Skin epidermis (tissue), 12 donors: ENCODE data around the gene SUFU.

Experiments
- H3K27ac ChIP-seq, 21 experiments: fragments of 200-600 bp; sonication (generic) in 11 of 21; one replicate each; pipeline ENCODE4 v1.5.0; 2020; ENCODE audit warnings: mild to moderate bottlenecking in 3 of 21, inconsistent platforms in 2 of 21, moderate library complexity in 2 of 21
- H3K4me3 ChIP-seq, 7 experiments: fragments of 200-600 bp; sonication (generic) in 2 of 7; one replicate each; pipeline ENCODE4 v1.5.0; 2020; ENCODE audit warnings: inconsistent platforms in 2 of 7, mild to moderate bottlenecking in 2 of 7, moderate library complexity in 1 of 7

The SUFU gene

GRCh38 chr10:102540023-102540422, 36.3 kb downstream of the SUFU start:
- H3K4me3 ChIP-seq: no peak overlapping the region
- no peak overlapping the region for H3K27ac ChIP-seq

- Histone ChIP-seq H3K27ac (no peak overlapping the region), H3K4me3 (no peak overlapping the region)
Observed at GRCh38 chr10:102542800-102543418, 39.1 kb downstream of the SUFU start.

- Histone ChIP-seq H3K27ac (no peak overlapping the region), H3K4me3 (no peak overlapping the region)
Observed at GRCh38 chr10:102545265-102545871, 41.6 kb downstream of the SUFU start.

- no peak overlapping the region for H3K27ac ChIP-seq
- no peak overlapping the region for H3K4me3 ChIP-seq
Observed at GRCh38 chr10:102545997-102546396, 42.2 kb downstream of the SUFU start.

GRCh38 chr10:102546606-102547320, 43.0 kb downstream of the SUFU start:
- no peak overlapping the region for H3K27ac ChIP-seq
- H3K4me3 ChIP-seq: no peak overlapping the region

- Histone ChIP-seq H3K27ac (peak overlapping the region in 1 of 21 experiments; percentile 8), H3K4me3 (no peak overlapping the region)
Observed at GRCh38 chr10:102549549-102549948, 45.8 kb downstream of the SUFU start.

GRCh38 chr10:102550636-102551210, 47.0 kb downstream of the SUFU start:
- Histone ChIP-seq H3K4me3 (no peak overlapping the region), H3K27ac (no peak overlapping the region)

GRCh38 chr10:102552533-102552932, 48.8 kb downstream of the SUFU start:
- no peak overlapping the region for H3K27ac ChIP-seq
- H3K4me3 ChIP-seq: no peak overlapping the region

GRCh38 chr10:102553771-102554170, 50.0 kb downstream of the SUFU start:
- Histone ChIP-seq H3K27ac (no peak overlapping the region), H3K4me3 (no peak overlapping the region)

GRCh38 chr10:102554531-102554930, 50.8 kb downstream of the SUFU start:
- Histone ChIP-seq H3K4me3 (no peak overlapping the region), H3K27ac (no peak overlapping the region)

- no peak overlapping the region for H3K4me3 ChIP-seq
- peak overlapping the region in 10 of 21 experiments; percentile 7 to 68 (median 53) for H3K27ac ChIP-seq
Observed at GRCh38 chr10:102555781-102556328, 52.1 kb downstream of the SUFU start.

GRCh38 chr10:102557569-102557968, 53.8 kb downstream of the SUFU start:
- H3K4me3 ChIP-seq: no peak overlapping the region
- no peak overlapping the region for H3K27ac ChIP-seq

- Histone ChIP-seq H3K27ac (peak overlapping the region in 1 of 21 experiments; percentile 20), H3K4me3 (no peak overlapping the region)
Observed at GRCh38 chr10:102559764-102560163, 56.0 kb downstream of the SUFU start.

GRCh38 chr10:102564209-102564834, 60.5 kb downstream of the SUFU start:
- no peak overlapping the region for H3K4me3 ChIP-seq
- H3K27ac ChIP-seq: no peak overlapping the region

- Histone ChIP-seq H3K4me3 (no peak overlapping the region), H3K27ac (no peak overlapping the region)
Observed at GRCh38 chr10:102565793-102566192, 62.0 kb downstream of the SUFU start.

- Histone ChIP-seq H3K4me3 (no peak overlapping the region), H3K27ac (peak overlapping the region in 14 of 21 experiments; percentile 8 to 82 (median 48))
Observed at GRCh38 chr10:102578782-102579181, 75.0 kb downstream of the SUFU start.

GRCh38 chr10:102579328-102579727, 75.6 kb downstream of the SUFU start:
- Histone ChIP-seq H3K4me3 (peak overlapping the region in 1 of 7 experiments; percentile 8), H3K27ac (peak overlapping the region in 17 of 21 experiments; percentile 8 to 82 (median 48))

- H3K27ac ChIP-seq: peak overlapping the region in 14 of 21 experiments; percentile 6 to 82 (median 36)
Observed at GRCh38 chr10:102580230-102580629, 76.5 kb downstream of the SUFU start.

GRCh38 chr10:102581401-102581800, 77.6 kb downstream of the SUFU start:
- Histone ChIP-seq H3K4me3 (no peak overlapping the region), H3K27ac (peak overlapping the region in 4 of 21 experiments; percentile 5 to 21 (median 12))

More at GRCh38 chr10:102580230-102580629, 76.5 kb downstream of the SUFU start:
- no peak overlapping the region for H3K4me3 ChIP-seq
